ENCODE results near the gene ARHGEF16.

DNA sequence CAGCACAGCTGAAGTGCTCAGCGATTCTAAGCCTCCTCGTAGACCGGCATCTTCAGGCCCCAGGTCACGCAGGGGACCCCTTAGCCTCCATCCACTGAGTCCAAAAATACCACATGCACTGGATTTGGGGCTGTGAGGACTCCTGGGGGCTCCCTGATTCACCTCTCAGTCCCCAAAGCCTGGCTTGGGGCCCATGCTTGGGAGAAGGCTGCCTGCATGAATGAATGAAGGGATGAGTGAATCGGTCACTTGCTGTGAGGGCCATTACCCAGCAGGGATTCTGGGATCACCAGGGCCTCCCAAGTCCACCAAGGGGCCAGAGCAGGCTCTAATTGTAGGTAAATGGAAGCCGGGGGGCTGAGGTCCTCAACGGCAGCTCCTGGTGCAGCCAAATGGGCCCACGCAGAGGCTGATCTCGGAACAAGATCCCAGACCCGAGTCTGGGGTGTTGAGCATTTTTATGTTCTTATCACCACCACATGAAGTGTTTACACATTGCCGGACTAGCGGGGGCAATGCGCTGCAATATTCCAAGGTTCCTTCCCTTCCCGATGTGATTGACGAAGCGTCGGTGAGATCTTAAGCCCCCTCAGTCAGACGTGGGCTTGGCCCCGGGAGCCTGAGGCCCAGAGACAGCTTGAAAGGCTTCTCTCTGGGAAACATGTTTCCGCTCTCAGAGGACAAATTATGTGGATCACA is 13.6 kb upstream of the ARHGEF16 start:
- TF ChIP-seq, protein P1, sequence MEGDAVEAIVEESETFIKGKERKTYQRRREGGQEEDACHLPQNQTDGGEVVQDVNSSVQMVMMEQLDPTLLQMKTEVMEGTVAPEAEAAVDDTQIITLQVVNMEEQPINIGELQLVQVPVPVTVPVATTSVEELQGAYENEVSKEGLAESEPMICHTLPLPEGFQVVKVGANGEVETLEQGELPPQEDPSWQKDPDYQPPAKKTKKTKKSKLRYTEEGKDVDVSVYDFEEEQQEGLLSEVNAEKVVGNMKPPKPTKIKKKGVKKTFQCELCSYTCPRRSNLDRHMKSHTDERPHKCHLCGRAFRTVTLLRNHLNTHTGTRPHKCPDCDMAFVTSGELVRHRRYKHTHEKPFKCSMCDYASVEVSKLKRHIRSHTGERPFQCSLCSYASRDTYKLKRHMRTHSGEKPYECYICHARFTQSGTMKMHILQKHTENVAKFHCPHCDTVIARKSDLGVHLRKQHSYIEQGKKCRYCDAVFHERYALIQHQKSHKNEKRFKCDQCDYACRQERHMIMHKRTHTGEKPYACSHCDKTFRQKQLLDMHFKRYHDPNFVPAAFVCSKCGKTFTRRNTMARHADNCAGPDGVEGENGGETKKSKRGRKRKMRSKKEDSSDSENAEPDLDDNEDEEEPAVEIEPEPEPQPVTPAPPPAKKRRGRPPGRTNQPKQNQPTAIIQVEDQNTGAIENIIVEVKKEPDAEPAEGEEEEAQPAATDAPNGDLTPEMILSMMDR (IDR thresholded peaks at IDR 0.05): no peak
- no peak for TF ChIP-seq POLR2A (IDR thresholded peaks at IDR 0.05)
- no peak for TF ChIP-seq POLR2AphosphoS5 (IDR thresholded peaks at IDR 0.05)

Measured in breast epithelium (tissue), 3 donors.